SK-N-MC (cell line): ENCODE measurements around the gene RAP1GAP.

Source experiments
- EZH2 ChIP-seq: fragments of 200-600 bp; sonication (generic); IDR thresholded peaks from one replicate; pipeline ENCODE4 v1.6.1; 2017; ENCODE audit warnings: antibody characterized with exemption
- POLR2AphosphoS5 ChIP-seq: IDR thresholded peaks from 2 replicates; pipeline ENCODE4 v1.6.1; 2012; ENCODE audit warnings: mild to moderate bottlenecking, low read depth, low read length, borderline replicate concordance

DNA sequence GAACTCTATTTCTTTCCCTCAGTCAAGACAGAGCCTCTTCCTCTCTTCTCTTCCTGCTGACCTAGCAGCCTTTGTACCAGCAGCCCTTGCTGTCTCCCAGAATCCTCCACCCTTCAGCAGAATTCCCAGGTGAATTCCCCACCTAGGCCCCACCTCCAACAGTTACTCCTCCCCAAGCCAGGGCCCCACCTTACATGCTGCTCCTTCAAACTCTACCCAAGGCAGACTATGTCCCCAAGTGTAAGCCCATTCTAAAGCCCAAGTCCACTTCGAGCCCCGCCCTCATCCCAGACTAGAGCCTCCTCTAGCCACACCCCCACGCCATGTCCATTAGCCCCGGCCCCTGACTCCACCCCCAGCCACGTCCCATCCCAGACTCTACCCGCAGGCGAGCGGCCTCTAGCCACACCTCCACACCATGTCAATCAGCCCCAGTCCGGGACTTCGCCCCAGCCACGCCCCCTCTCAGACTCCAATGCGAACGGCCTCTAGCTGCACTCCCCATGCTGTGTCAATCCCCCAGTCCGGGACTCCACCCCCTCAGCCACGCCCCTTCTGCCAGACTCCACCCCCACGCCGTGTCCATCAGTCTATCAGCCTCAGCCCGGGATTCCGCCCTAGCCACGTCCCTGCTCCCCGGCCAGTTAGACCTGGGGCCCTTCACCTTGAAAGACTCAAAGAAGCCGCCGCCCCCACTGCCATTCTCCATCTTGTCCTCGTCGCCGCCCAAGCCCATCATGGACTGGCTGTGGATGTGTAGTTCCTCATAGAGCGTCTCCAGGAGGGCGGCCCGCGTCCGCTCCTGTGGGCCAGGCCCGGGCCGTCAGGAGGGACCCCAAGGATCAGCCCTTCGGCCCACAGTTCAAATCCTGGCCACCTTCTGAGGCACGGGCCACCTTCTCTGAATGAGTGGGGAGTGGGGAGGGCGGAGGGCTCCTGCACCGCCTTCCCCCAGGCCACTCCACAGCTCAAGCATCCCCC lies 61.3 kb downstream of the RAP1GAP start:
- no peak for TF ChIP-seq EZH2
- TF ChIP-seq POLR2AphosphoS5: no peak
